Measurements from ENCODE around the gene MPV17L.
"Not testable (repeated sequence)": the region's sequence is repeated elsewhere in the genome, so short reads cannot be mapped to it uniquely, and the experiment has no call there.

MPV17L gene

GRCh38 chr16:15395631-15396508 is at the start of gene MPV17L:
TSS of gene MPV17L (plus strand) at chr16:15395754. CDS start at chr16:15395898, 144 bp downstream.
- DNase-seq: peak; percentile 56

- DNase-seq: not testable (repeated sequence)
Observed at GRCh38 chr16:15348721-15349120, 46.8 kb upstream of the MPV17L start.

GRCh38 chr16:15351251-15351650 is 44.3 kb upstream of the MPV17L start:
- not testable (repeated sequence) for DNase-seq

GRCh38 chr16:15351745-15352144 is 43.8 kb upstream of the MPV17L start:
- DNase-seq: not testable (repeated sequence)

- DNase-seq: not testable (repeated sequence)
Observed at GRCh38 chr16:15352852-15353251, 42.7 kb upstream of the MPV17L start.

- DNase-seq: not testable (repeated sequence)
Observed at GRCh38 chr16:15354846-15355245, 40.7 kb upstream of the MPV17L start.

GRCh38 chr16:15357495-15357894 is 38.1 kb upstream of the MPV17L start:
- not testable (repeated sequence) for DNase-seq

- not testable (repeated sequence) for DNase-seq
Observed at GRCh38 chr16:15378194-15378593, 17.4 kb upstream of the MPV17L start, which contains the start of gene NPIPA5. TSS of gene NPIPA5 (minus strand) at chr16:15378294. CDS start at chr16:15378294, 0 bp downstream.

- DNase-seq: not testable (repeated sequence)
Observed at GRCh38 chr16:15382810-15383209, 12.7 kb upstream of the MPV17L start.

GRCh38 chr16:15388060-15388459 is 7.5 kb upstream of the MPV17L start:
- not testable (repeated sequence) for DNase-seq

- DNase-seq: not testable (repeated sequence)
Observed at GRCh38 chr16:15389916-15390315, 5.6 kb upstream of the MPV17L start.

GRCh38 chr16:15393025-15393424 is 2.5 kb upstream of the MPV17L start:
- not testable (repeated sequence) for DNase-seq

- DNase-seq: not testable (repeated sequence)
Observed at GRCh38 chr16:15396509-15396829, 915 bp downstream of the MPV17L start.

GRCh38 chr16:15396948-15397594 is 1.5 kb downstream of the MPV17L start:
- DNase-seq: no peak

GRCh38 chr16:15398618-15399316 is 3.2 kb downstream of the MPV17L start:
- DNase-seq: no peak

- DNase-seq: no peak
Observed at GRCh38 chr16:15399317-15399716, 3.8 kb downstream of the MPV17L start.

GRCh38 chr16:15400314-15400713 is 4.8 kb downstream of the MPV17L start:
- not testable (repeated sequence) for DNase-seq

GRCh38 chr16:15401972-15402371 is 6.4 kb downstream of the MPV17L start:
- DNase-seq: no peak

GRCh38 chr16:15403392-15403995 is 7.9 kb downstream of the MPV17L start:
- no peak for DNase-seq

GRCh38 chr16:15404091-15404490 is 8.5 kb downstream of the MPV17L start:
- not testable (repeated sequence) for DNase-seq

- DNase-seq: no peak
Observed at GRCh38 chr16:15404792-15405191, 9.2 kb downstream of the MPV17L start.

GRCh38 chr16:15407756-15408155 is 12.2 kb downstream of the MPV17L start:
- not testable (repeated sequence) for DNase-seq

- DNase-seq: not testable (repeated sequence)
Observed at GRCh38 chr16:15409476-15409875, 13.9 kb downstream of the MPV17L start.

All from NCI-H1105 treated with DMSO at 0.1 percent for 48 hours (cell line).